ENCODE results near the gene MED15. TPM values are rescaled to one million over a fixed set of nuclear protein-coding genes. Genes with fewer than 3 reads are reported as not detected.

MED15 gene
- total and polyA plus RNA-seq, 10 of the 15 experiments (the other 5 are each of a cell fraction or from before 2014, with no cell fraction given), result 1.4 to 75.2 (median 26.9) TPM

DNA sequence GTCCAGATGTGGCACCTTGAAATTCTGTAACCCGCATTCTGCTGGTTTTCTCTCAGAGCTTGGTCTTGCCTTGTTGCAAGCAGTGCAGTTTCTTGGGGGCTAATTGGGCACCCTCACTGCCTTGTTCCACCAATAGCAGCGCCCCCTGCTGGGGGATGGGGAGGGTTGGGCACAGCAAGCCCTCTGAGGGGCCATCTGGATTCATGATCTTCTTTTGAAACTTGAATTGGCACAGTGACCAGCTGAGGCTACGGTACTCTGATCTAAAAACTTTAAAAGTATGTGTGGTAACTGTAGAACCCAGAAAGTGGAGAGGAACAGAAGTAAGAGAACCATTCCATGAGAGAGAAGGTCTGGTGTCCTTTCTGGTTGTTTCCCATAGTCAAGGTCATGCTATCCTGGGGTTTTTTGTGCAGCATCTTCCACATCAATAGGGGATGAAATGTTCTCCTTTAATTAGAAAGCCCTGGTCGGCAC, 64.2 kb downstream of the MED15 start:
- H4K20me1 ChIP-seq (ENCODE audit: control insufficient read depth, insufficient read depth), result no peaks in the 10 kb centered on the region; the same call in none of the 2 replicates
- no peak overlapping the region for H3K9ac ChIP-seq (ENCODE audit: control insufficient read depth, insufficient read depth, low read length)
- WGBS (ENCODE audit: insufficient coverage, insufficient replicate concordance, low lambda C conversion rate, missing lambda C conversion rate), result 59% methylated on average over 4 of the region's 4 CpGs
- TF ChIP-seq, protein P1, sequence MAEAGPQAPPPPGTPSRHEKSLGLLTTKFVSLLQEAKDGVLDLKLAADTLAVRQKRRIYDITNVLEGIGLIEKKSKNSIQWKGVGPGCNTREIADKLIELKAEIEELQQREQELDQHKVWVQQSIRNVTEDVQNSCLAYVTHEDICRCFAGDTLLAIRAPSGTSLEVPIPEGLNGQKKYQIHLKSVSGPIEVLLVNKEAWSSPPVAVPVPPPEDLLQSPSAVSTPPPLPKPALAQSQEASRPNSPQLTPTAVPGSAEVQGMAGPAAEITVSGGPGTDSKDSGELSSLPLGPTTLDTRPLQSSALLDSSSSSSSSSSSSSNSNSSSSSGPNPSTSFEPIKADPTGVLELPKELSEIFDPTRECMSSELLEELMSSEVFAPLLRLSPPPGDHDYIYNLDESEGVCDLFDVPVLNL (IDR thresholded peaks at IDR 0.05; ENCODE audit: low read depth, low read length), result no peak
- TF ChIP-seq SMC3 (IDR thresholded peaks at IDR 0.05; ENCODE audit: borderline replicate concordance, low read length), result peak; percentile 39; the same call in 1 of the 2 replicates
- TF ChIP-seq RAD21 (IDR thresholded peaks at IDR 0.05; ENCODE audit: insufficient read depth, low read depth, low read length), result peak; percentile 31; the same call in 1 of the 2 replicates
- TF ChIP-seq, protein P2, sequence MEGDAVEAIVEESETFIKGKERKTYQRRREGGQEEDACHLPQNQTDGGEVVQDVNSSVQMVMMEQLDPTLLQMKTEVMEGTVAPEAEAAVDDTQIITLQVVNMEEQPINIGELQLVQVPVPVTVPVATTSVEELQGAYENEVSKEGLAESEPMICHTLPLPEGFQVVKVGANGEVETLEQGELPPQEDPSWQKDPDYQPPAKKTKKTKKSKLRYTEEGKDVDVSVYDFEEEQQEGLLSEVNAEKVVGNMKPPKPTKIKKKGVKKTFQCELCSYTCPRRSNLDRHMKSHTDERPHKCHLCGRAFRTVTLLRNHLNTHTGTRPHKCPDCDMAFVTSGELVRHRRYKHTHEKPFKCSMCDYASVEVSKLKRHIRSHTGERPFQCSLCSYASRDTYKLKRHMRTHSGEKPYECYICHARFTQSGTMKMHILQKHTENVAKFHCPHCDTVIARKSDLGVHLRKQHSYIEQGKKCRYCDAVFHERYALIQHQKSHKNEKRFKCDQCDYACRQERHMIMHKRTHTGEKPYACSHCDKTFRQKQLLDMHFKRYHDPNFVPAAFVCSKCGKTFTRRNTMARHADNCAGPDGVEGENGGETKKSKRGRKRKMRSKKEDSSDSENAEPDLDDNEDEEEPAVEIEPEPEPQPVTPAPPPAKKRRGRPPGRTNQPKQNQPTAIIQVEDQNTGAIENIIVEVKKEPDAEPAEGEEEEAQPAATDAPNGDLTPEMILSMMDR (IDR thresholded peaks at IDR 0.05 in 2 of 3, conservative IDR thresholded peaks at IDR 0.05 in 1 of 3; ENCODE audit: control insufficient read depth in 2 of 3, extremely low read depth in 1 of 3, insufficient read depth in 1 of 3, low read depth in 3 of 3, low read length in 3 of 3), result peak; percentile 56 to 83 (median 71)
- no peak for FAIRE-seq
- H3K36me3 ChIP-seq (ENCODE audit: control insufficient read depth in 2 of 2, insufficient read depth in 2 of 2, low read length in 1 of 2), result peaks cover 55 to 65% of the 10 kb centered on the region in 2 experiments
- no peak overlapping the region for H2AFZ ChIP-seq (ENCODE audit: control insufficient read depth, low read depth, low read length)
- POLR2A ChIA-PET, result interaction anchor here (1.0 kb wide), 1 partner anchor 161 kb away, joined by 5 read pairs; no protein-coding TSS in a partner anchor
- H3K4me1 ChIP-seq (ENCODE audit: control insufficient read depth, insufficient read depth, low read length), result peaks cover 14% of the 10 kb centered on the region
- H3K79me2 ChIP-seq (ENCODE audit: control insufficient read depth, insufficient read depth, low read length), result no peaks in the 10 kb centered on the region
- no peaks in the 10 kb centered on the region for H3K27me3 ChIP-seq (replicated peaks in 1 of 2; ENCODE audit: control insufficient read depth in 2 of 2, insufficient read depth in 2 of 2, low read length in 1 of 2)
- no peaks in the 10 kb centered on the region for H3K9me3 ChIP-seq (replicated peaks; ENCODE audit: control insufficient read depth, insufficient read depth, low read length)
- no peak overlapping the region for H3K27ac ChIP-seq (ENCODE audit: control insufficient read depth, insufficient read depth)
- in situ Hi-C loops (cut with MboI), result no loop called here
- H3K4me3 ChIP-seq, result no peak overlapping the region
- BruUV-seq (replicated peaks), result no TSS peak
- SMC1A ChIA-PET (ENCODE audit: uncharacterized antibody, unreplicated experiment), result interaction anchor here (0.9 kb wide), 1 partner anchor 117 kb away, joined by 3 read pairs; no protein-coding TSS in a partner anchor
- H3K4me2 ChIP-seq (ENCODE audit: control insufficient read depth, insufficient read depth), result no peak overlapping the region
- intact Hi-C loops (cut with micrococcal nuclease; ENCODE audit: unreplicated experiment), result no loop called here
- CTCF ChIA-PET, result interaction anchor here (0.9 to 2.4 kb wide), 11 partner anchors 8 to 170 kb away, joined by 3 to 11 read pairs (median 4); no protein-coding TSS in a partner anchor
- DNase-seq (ENCODE audit: low read depth, low spot score), result no peak
- RAD21 ChIA-PET (ENCODE audit: unreplicated experiment), result interaction anchor here (1.0 kb wide), 1 partner anchor 153 kb away, joined by 4 read pairs; no protein-coding TSS in a partner anchor
- ATAC-seq, result peak; percentile 79

All from GM12878 (cell line).